Hepatocyte (in vitro differentiated cells): ENCODE data around the gene OR7G2.

Experiments
- EZH2 ChIP-seq: fragments of 200-600 bp; sonication (generic); IDR thresholded peaks from 2 replicates; pipeline ENCODE4 v1.6.1; 2016; ENCODE audit warnings: antibody characterized with exemption, mild to moderate bottlenecking, borderline replicate concordance
- EZH2phosphoT487 ChIP-seq: fragments of 200-600 bp; sonication (generic); IDR thresholded peaks from one replicate; pipeline ENCODE4 v1.6.1; 2018; ENCODE audit warnings: antibody characterized with exemption, mild to moderate bottlenecking, low read depth, moderate library complexity; ENCODE audit not compliant: unreplicated experiment, severe bottlenecking
- TF ChIP-seq, protein P1 (sequence below): fragments of 200-600 bp; sonication (generic); IDR thresholded peaks from 2 replicates; pipeline ENCODE4 v1.5.1; 2016; ENCODE audit warnings: antibody characterized with exemption, mild to moderate bottlenecking; ENCODE audit not compliant: poor library complexity

DNA sequence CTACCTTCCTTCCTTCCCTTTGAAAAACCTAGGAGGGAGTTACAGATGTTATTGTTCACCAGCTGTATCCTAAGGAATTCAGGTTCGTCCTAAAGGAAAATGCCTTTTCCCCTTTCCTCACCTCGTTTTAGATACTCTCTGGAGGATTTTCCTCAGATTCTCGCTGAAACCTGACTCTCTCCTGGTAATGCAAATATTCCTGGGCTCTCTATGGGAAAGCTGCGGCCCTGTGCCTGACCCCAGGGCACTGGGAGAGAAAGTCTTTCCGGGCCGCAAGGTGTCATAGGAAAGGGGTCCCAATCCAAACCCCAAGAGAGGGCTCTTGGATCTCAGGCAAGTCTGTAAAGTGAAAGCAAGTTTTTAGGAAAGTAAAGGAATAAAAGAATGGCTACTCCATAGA, 33.5 kb downstream of the OR7G2 start:
- TF ChIP-seq, protein P1, sequence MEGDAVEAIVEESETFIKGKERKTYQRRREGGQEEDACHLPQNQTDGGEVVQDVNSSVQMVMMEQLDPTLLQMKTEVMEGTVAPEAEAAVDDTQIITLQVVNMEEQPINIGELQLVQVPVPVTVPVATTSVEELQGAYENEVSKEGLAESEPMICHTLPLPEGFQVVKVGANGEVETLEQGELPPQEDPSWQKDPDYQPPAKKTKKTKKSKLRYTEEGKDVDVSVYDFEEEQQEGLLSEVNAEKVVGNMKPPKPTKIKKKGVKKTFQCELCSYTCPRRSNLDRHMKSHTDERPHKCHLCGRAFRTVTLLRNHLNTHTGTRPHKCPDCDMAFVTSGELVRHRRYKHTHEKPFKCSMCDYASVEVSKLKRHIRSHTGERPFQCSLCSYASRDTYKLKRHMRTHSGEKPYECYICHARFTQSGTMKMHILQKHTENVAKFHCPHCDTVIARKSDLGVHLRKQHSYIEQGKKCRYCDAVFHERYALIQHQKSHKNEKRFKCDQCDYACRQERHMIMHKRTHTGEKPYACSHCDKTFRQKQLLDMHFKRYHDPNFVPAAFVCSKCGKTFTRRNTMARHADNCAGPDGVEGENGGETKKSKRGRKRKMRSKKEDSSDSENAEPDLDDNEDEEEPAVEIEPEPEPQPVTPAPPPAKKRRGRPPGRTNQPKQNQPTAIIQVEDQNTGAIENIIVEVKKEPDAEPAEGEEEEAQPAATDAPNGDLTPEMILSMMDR, result no peak
- TF ChIP-seq EZH2phosphoT487 (no peak), EZH2 (no peak)
